ENCODE data around the gene OBSL1. TPM values are rescaled to one million over a fixed set of nuclear protein-coding genes. Genes with fewer than 3 reads are reported as not detected.

Gene OBSL1
- total RNA-seq, 6 experiments from 2014 or later, result 60.0 to 85.2 (median 65.8) TPM

DNA sequence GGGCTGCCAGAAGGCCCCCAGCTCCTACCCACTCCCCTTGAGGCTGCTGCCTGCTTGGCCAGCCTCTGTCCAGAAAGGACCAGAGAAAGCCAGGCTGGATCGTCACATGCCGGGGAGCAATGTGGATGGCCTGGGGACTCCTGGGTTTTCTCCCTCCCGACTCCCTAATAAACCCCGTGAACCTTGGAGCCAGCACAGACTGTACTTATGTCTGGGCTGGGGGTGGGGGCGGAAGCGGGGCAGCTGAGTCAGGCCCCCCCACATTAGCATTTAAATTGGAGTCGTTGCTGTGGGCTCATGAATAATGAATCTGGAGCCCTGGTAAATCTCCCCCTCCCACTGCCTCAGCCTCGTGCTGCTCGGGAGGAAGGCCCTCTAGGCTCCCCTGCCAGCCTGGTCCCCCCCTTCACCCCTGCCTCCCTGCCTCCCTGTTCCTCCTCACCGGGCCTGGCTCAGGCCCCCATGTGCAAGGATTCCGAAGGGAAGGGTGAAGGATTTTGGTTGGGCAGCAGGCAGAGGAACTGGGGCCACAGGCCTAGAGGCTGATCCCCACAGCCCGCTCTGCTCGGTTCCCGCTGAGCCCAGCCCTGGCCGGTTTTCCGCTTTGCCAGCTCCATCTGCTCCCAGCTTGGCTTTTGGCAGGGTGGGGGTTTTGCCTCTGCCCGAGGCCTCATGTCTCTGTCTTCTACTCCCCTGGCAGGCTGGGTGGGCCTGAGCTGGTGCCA lies 64.4 kb downstream of the OBSL1 start:
- H3K4me1 Mint-ChIP-seq (ENCODE audit: low read depth), result peaks cover 12% of the 10 kb centered on the region
- H3K9me3 Mint-ChIP-seq, result no peaks in the 10 kb centered on the region
- H3K27ac Mint-ChIP-seq, result no peak overlapping the region
- H3K36me3 Mint-ChIP-seq (ENCODE audit: low read depth), result no peaks in the 10 kb centered on the region; the same call in 1 of the 2 replicates
- H3K4me3 Mint-ChIP-seq, result no peak overlapping the region
- no peak for DNase-seq
- H3K27me3 Mint-ChIP-seq (ENCODE audit: insufficient read depth), result peaks cover 11% of the 10 kb centered on the region
- TF ChIP-seq, protein P1, sequence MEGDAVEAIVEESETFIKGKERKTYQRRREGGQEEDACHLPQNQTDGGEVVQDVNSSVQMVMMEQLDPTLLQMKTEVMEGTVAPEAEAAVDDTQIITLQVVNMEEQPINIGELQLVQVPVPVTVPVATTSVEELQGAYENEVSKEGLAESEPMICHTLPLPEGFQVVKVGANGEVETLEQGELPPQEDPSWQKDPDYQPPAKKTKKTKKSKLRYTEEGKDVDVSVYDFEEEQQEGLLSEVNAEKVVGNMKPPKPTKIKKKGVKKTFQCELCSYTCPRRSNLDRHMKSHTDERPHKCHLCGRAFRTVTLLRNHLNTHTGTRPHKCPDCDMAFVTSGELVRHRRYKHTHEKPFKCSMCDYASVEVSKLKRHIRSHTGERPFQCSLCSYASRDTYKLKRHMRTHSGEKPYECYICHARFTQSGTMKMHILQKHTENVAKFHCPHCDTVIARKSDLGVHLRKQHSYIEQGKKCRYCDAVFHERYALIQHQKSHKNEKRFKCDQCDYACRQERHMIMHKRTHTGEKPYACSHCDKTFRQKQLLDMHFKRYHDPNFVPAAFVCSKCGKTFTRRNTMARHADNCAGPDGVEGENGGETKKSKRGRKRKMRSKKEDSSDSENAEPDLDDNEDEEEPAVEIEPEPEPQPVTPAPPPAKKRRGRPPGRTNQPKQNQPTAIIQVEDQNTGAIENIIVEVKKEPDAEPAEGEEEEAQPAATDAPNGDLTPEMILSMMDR (IDR thresholded peaks at IDR 0.05), result no peak

DNA sequence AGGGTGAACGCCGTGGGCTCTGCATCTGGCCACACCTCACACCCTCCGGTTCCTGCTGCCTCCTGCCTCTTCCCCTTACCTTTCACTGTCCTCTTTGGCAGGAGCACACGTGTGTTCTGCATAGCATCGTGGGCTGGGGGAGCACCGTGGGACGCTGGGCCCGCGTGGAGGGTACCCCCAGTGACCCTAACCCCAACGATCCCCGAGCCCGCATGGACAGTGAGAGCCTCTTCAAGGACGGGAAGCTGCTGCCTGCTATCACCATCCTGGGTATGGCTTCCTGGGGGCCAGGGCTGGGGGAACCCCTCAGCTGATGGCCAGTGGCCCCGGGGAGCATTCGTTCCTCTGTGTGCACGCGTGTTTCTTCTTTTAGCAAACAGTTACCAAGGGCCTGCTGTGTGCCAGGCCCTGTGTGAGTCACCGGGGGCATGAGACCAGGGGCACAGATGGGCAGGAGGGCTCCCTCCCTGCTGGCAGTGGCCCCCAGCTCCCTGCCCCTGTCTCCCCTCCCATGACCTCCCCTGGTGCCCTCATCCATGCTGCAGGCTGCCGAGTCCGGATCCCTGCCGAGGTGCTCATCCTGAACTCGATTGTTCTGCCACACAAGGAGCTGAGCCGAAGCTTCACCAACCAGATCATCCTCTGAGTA lies 65.1 kb downstream of the OBSL1 start:
- H3K27ac Mint-ChIP-seq, result no peak overlapping the region
- no peaks in the 10 kb centered on the region for H3K9me3 Mint-ChIP-seq
- H3K4me1 Mint-ChIP-seq (ENCODE audit: low read depth), result peaks cover 18% of the 10 kb centered on the region
- TF ChIP-seq, protein P1 (IDR thresholded peaks at IDR 0.05), result no peak
- H3K4me3 Mint-ChIP-seq, result no peak overlapping the region
- H3K27me3 Mint-ChIP-seq (ENCODE audit: insufficient read depth), result peaks cover 8% of the 10 kb centered on the region
- no peak for DNase-seq
- H3K36me3 Mint-ChIP-seq (ENCODE audit: low read depth), result no peaks in the 10 kb centered on the region; the same call in 1 of the 2 replicates

DNA sequence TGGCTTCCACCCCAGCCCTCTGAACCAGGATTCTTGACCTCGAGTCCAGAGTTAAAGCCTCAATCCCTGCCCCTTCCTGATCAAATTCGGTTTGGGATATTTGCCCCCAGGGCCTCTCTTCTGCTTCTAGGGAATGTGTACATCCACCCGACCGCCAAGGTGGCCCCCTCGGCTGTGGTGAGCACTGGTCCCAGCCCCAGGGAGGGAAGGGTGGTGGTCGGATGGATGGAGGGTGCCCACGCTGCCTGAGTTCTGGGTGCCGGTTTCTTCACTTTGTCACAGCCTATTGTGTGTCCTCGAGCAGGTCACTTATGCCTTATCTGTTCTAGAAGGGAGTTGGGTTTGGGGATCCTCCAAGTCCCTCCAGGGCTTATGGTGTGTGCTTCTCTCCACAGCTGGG lies 65.8 kb downstream of the OBSL1 start:
- no peak overlapping the region for H3K27ac Mint-ChIP-seq
- peaks cover 8% of the 10 kb centered on the region for H3K27me3 Mint-ChIP-seq (ENCODE audit: insufficient read depth)
- TF ChIP-seq, protein P1 (IDR thresholded peaks at IDR 0.05), result no peak
- H3K4me1 Mint-ChIP-seq (ENCODE audit: low read depth), result peaks cover 22% of the 10 kb centered on the region
- DNase-seq, result no peak
- no peak overlapping the region for H3K4me3 Mint-ChIP-seq
- no peaks in the 10 kb centered on the region; the same call in 1 of the 2 replicates for H3K36me3 Mint-ChIP-seq (ENCODE audit: low read depth)
- no peaks in the 10 kb centered on the region for H3K9me3 Mint-ChIP-seq

DNA sequence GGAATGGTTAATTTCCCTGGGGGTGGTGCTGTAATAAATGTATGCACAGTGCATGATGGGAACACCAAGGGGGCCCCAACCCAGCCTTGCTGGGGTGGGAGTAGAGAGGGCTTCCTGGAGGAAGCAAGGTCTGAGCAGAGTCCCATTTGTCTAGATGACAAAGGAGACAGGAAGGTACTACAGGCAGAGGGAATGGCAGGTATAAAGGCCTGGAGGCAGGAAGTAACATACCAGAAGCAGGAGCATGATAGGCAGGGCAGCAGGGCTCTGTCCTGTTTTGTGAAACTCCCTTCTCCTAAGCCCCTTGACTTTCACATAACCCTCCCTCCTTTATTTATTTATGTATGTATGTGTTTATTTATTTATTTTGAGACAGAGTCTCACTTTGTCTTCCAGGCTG lies 68.7 kb downstream of the OBSL1 start:
- no peak for DNase-seq
- Mint-ChIP-seq H3K27ac (no peak overlapping the region), H3K4me1 (ENCODE audit: low read depth) (peaks cover 28% of the 10 kb centered on the region), H3K9me3 (no peaks in the 10 kb centered on the region), H3K4me3 (no peak overlapping the region), H3K27me3 (ENCODE audit: insufficient read depth) (peaks cover 2% of the 10 kb centered on the region; the same call in 1 of the 2 replicates), H3K36me3 (ENCODE audit: low read depth) (no peaks in the 10 kb centered on the region; the same call in 1 of the 2 replicates)
- TF ChIP-seq, protein P1 (IDR thresholded peaks at IDR 0.05), result no peak

DNA sequence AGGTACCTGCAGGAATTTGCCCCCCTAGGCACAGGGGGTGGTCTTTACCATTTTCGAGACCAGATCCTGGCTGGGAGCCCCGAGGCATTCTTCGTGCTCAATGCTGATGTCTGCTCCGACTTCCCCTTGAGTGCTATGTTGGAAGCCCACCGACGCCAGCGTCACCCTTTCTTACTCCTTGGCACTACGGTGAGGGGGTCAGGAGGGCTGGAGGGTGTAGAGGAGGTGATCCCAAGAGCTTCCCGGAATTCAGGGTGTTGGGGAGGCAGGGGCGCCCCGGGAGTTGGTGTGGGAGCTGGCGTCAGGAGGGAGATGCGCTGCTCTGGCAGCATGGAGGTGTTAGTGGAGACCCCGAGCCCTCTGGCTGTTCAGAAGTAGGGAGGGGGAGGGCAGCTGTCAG lies 69.5 kb downstream of the OBSL1 start:
- Mint-ChIP-seq H3K4me1 (ENCODE audit: low read depth) (peaks cover 31% of the 10 kb centered on the region), H3K9me3 (no peaks in the 10 kb centered on the region), H3K27ac (no peak overlapping the region), H3K27me3 (ENCODE audit: insufficient read depth) (peaks cover 2% of the 10 kb centered on the region; the same call in 1 of the 2 replicates), H3K4me3 (no peak overlapping the region), H3K36me3 (ENCODE audit: low read depth) (no peaks in the 10 kb centered on the region; the same call in 1 of the 2 replicates)
- TF ChIP-seq, protein P1 (IDR thresholded peaks at IDR 0.05), result no peak
- no peak for DNase-seq

Small RNAs within 50 kb of the gene (microRNA-seq; reads per million reads assigned to microRNA genes)
- gene MIR3132, result not detected

Other genes starting within 250 kb of the OBSL1 start
- gene RESP18, start 238.8 kb downstream of the OBSL1 start, total RNA-seq (2021; fragmentation: NEBNext Ultra II Directional; extraction: Animal tissue kit (Norgen Biotek cat#: 25700)), result not detected
- gene DNPEP, start 183.6 kb downstream of the OBSL1 start, total RNA-seq (2021; fragmentation: NEBNext Ultra II Directional; extraction: Animal tissue kit (Norgen Biotek cat#: 25700)), result 10 to 100 TPM; 46.9 to 59.4 (median 53.0) TPM
- gene DES, start 153.2 kb downstream of the OBSL1 start, total RNA-seq (2021; fragmentation: NEBNext Ultra II Directional; extraction: Animal tissue kit (Norgen Biotek cat#: 25700)), result under 1 TPM in 5 of 6 experiments, not detected in 1; 0.12 to 0.37 (median 0.19) TPM
- 10 to 100 TPM; 80.9 to 89.5 (median 84.7) TPM for gene SPEG, start 136.7 kb downstream of the OBSL1 start, total RNA-seq (2021; fragmentation: NEBNext Ultra II Directional; extraction: Animal tissue kit (Norgen Biotek cat#: 25700))
- gene GMPPA, start 72.6 kb downstream of the OBSL1 start, total RNA-seq (2021; fragmentation: NEBNext Ultra II Directional; extraction: Animal tissue kit (Norgen Biotek cat#: 25700)), result 10 to 100 TPM; 68.9 to 85.3 (median 74.1) TPM
- under 1 TPM in 3 of 6 experiments, not detected in 3; 0.05 to 0.19 (median 0.07) TPM for gene ASIC4, start 57.1 kb downstream of the OBSL1 start, total RNA-seq (2021; fragmentation: NEBNext Ultra II Directional; extraction: Animal tissue kit (Norgen Biotek cat#: 25700))
- gene CHPF, start 27.7 kb downstream of the OBSL1 start, total RNA-seq (2021; fragmentation: NEBNext Ultra II Directional; extraction: Animal tissue kit (Norgen Biotek cat#: 25700)), result 100 to 1,000 TPM; 116 to 190 (median 139) TPM
- gene TMEM198, start 27.5 kb downstream of the OBSL1 start, total RNA-seq (2021; fragmentation: NEBNext Ultra II Directional; extraction: Animal tissue kit (Norgen Biotek cat#: 25700)), result 1 to 10 TPM; 2.3 to 2.8 (median 2.7) TPM
- under 1 TPM in 5 of 6 experiments, not detected in 1; 0.14 to 0.45 (median 0.25) TPM for gene INHA, start 771 bp upstream of the OBSL1 start, total RNA-seq (2021; fragmentation: NEBNext Ultra II Directional; extraction: Animal tissue kit (Norgen Biotek cat#: 25700))
- gene STK11IP, start 26.3 kb upstream of the OBSL1 start, total RNA-seq (2021; fragmentation: NEBNext Ultra II Directional; extraction: Animal tissue kit (Norgen Biotek cat#: 25700)), result 10 to 100 TPM; 17.4 to 21.5 (median 18.9) TPM
- 10 to 100 TPM in 1 of 6 experiments, 1 to 10 TPM in 5; 3.7 to 13.5 (median 4.3) TPM for gene SLC4A3, start 56.1 kb upstream of the OBSL1 start, total RNA-seq (2021; fragmentation: NEBNext Ultra II Directional; extraction: Animal tissue kit (Norgen Biotek cat#: 25700))